ENCODE data around the gene PRKN.

Gene PRKN

DNA sequence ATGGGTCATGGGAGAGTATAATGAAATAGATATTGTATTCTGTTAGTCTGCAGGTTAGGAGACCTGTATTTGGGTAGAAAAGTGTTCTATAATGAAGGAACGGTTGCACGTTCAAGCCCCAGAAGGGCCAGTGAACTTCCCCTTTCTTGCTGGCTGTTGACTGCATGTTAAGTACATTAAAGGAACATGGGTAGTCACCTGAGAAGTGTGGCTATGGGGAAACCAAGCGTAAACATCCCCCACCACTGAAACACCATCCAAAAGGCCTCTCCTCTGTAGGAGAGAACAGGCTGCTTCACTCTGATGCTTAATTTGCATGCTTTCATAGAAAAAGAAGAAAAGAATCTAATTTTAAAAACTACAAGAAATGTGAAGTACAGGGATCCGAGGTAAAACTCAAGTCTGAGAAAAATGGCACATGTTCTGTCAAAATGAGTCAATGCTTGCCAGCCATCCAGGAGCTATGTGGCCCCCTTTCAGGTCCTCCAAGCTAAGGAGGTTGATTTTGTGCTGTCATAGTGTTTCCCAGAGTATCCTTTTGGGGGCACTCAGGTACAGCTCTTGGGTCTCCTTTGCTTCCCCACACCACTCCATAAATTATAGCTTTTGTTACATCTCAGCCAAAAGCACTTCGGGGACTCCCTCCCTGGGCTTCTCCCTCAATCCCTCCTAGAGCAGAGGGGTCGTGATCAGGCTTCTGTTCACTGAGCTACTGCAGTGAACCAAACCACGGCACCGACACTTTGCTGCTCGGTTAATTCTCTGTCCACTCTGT lies 1170.0 kb downstream of the PRKN start:
- no peak for DNase-seq

DNA sequence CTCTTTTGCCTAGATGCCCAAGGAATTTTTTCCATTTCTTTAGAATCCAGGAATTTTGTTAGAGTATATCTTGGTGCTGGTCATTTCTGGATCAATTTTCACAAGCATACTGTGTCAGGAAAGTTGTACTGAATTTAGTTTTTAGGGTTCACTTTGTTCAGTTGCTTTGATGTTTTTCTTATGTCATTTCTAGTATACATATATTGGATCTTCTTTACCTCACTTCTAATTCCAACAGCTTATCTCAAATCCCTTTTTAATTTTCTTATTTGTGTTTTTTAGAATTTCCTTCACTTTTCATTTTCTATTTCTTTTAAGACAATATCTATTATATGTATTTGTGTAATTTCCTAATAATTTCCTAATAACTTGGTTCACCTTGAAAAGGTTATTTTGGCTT lies 1172.7 kb downstream of the PRKN start:
- no peak for DNase-seq

DNA sequence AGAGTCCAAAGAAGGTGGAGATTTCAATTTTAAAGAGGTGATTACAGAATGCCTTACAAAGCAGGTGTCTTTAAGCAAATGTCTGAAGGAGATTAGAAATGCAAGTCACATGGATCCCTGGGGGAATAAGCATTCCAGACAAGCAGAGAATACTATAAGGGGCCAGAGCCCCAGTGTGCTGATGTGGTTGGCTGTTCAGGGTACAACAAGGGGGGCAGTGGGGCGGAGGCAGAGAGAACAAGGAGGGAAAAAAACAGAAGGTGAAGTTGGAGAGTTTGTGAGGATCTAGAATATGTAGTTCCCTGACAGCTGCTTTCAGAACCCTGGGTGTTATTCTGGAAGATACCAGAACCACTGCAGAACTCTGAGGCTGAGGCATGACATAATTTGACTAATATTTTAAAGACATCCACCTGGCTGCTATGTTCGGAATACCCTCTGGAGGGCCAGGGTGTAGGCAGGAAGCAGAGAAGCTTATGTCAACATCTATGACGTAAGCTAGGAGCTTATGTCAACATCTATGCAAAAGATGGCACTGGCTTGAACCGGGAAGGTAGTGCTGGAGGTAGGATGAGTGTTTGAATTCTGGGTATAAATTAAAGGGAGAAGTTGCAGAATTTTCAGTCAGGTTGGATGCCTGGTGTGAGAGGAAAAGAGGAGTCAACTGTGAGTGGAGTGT lies 1177.5 kb downstream of the PRKN start:
- no peak for DNase-seq

DNA sequence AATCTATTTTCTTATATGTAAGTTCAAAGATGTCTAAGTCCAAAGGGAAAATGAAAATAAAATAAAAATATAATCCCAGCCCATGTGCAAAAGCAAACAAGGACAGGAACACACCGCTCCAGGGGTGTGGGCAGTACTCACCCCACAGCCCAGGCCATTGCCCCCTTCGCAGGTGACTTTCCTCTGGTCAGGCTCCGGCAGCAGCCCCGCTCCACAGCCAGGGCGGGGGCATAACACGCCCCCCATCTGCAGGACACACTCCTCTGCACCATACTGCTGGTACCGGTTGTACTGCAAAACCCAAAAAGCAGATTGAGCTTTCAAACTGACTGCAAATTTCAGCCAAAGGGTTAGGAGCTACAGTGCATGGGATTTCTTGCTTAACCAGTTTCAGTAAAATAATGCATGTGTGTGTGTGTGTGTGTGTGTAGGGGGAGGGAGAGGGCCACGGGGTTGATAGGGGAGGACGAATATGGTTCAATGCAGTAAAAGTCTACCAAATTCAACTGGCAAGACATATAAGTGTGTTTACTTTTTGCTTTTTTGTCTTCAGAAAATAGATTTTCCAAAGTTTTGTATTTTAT lies 1178.8 kb downstream of the PRKN start:
- DNase-seq, result no peak

DNA sequence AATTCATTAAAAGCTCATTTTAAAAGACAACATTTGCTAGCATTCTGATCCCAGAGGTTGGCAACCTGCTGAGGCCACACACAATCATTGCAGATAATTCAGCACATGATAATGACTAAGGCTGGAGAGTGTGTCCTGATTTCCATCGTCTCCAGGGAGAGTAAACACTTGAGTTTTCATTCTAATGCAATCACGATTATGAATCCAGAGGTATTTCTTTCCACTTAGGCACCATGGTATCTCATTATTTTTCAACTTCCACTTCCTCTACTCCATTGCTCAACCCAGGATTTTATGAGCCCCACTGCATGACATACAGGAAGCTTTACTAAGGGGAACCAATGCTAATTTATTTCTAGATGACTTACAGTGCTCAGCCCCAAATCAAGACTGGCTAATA lies 1179.9 kb downstream of the PRKN start:
- no peak for DNase-seq

DNA sequence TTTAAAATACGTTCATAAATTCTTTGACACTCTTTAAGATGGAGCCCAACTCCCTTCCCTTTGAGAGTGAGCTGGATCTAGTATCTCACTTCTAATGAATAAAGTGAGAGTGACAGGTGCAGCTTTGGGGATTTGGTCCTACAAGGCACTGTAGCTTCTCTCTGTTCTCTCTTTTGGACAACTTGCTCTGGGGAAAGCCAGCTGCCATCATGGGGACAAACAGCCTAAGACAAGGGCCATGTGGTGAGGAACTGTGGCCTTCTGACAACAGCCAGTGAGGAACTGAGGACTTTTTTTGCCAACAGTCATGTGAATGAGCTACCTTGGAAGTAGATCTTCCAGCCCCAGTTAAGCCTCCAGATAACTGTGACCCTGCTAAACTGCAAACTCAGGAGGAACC lies 1180.9 kb downstream of the PRKN start:
- no peak for DNase-seq

DNA sequence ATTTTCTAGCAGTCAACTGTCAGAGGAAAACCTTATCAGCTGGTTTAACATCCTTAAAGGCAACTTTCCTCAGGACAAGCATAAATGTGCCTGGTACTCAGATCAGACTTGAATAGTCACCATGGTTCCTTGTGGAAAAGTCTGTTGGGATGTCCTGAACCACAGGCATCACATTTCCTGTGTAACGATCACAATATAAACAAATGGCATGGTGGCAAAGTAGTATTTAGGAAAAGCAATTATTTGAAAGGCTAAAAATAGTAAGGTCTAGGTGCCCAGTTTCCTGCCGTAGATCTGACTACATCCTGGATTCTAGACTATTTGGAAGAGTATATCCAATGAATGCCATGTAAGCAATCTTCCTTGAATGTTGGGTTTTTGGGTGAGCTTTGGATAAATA lies 1181.8 kb downstream of the PRKN start:
- DNase-seq, result no peak

DNA sequence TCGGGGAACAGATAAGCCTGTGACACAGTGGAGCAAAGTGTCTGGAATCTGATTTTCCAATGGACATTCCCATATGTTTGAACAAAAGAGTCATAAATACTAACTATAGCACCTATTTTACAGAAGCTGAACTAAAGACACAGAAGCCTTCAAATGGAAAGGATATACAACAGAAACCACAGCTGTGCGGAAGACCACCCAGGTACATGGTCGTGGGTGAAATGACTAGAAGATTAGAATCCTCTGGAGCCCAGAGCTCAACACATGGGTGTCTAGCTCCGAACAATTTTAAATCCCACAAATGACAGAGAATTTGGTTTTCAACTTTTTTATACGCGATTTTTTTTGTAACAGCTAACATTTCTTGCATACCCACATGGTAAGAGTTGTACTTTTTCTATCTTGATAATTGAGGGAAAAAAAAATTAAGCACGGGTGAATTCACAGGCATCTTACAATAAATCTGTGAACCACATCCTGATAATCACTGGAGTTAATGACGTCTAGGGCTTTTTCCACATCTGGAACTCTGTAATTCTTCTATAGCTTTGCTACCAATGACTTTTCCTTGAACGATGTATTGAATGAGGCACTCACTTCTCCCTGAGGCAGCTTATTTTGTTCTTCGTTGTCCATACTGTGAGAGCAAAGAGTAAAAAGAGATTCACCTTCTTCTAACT lies 1182.6 kb downstream of the PRKN start:
- no peak for DNase-seq

DNA sequence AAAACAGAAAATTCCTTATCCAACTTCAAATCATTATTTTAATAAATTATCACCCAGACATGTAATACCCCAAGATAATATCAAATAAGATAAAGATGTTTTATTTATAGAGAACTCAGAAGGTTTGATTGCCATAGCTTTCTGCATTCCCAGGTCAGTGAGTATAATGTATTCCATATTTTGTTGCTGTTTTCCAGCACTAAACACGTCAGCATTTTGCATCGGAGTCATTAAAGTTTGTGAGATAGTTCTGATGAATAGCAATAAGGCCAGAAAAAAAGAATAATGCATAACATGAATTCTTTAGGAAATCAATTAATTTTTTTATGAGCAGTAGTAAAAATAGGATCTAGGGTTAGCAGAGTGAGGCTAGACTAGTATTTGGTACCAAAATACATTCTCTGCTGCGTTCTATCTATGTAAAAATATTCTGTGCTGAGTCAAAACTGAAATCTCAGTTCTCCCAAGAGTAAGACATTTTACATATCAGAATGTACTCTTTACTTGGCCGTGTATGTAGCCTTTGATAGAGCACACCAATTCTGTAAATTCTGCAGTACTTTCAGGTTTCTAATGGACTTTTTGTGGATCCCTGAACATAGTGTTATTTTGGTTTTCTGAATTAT lies 1183.8 kb downstream of the PRKN start:
- DNase-seq, result no peak

DNA sequence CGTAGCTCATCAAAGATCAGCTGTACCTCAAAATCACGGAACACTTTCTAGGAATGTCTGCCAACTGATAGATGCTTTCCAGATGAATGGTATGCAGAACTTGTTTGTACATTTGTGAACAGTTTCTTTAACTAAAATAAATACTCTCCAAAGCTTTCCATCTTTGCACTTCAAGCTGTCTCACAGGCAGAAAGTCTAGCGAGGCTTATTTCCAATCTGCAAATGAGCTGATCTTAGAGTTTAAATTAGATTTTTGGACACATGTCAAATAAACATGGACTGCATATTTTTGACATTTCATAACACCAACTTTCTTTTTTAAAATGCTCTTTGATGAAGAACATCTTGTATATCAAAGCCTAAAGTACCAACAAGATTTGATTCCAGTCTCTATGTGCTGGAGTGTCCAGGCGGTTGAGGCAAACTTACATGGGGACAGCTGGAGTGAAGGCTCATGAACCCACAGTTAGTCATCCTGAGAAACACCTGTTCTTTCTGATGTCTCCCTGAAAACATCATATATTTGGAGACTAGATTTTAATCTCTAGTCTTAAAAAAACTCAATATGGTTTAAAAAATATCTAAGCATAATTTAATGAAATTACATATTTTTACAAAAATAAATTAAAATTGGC lies 1185.1 kb downstream of the PRKN start:
- no peak for DNase-seq

DNA sequence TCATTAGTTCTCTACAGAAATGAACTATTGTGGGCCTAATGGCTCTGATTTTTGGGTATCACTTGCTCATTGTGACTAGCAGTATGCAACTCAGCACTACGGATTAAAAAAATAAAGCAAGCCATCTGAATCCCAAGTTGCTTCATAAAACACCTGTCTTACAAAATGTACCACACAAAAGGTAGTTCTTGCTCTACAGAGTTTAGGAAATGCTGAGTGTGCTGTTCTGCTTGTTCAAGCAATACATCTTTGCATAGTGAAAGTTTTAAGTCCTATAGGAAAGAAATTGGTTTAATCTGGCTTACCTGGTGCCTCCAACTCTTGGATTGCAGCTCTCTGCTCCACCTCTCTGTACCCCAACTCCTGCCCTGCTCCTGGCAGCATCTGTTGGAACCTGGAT lies 1187.0 kb downstream of the PRKN start:
- DNase-seq, result no peak

DNA sequence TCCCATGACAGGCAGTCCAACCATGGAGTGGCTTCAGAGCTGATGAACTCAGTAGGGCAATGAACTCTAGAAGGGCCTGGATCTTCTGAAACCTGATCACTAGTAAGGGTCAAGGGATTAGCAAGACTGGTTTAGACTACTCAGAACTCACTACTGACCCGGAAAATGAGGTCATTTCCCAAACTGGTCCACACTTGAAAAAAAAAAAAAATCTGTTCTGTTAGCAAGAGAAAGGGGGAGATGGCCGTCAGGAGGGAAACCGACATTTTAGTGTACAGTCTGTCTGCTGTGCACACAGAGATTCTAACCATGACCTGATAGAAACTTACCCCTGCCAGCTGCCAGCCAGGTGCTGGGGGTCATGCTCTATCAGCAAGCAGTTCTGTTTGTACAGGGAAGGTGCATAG lies 1191.3 kb downstream of the PRKN start:
- DNase-seq, result no peak

DNA sequence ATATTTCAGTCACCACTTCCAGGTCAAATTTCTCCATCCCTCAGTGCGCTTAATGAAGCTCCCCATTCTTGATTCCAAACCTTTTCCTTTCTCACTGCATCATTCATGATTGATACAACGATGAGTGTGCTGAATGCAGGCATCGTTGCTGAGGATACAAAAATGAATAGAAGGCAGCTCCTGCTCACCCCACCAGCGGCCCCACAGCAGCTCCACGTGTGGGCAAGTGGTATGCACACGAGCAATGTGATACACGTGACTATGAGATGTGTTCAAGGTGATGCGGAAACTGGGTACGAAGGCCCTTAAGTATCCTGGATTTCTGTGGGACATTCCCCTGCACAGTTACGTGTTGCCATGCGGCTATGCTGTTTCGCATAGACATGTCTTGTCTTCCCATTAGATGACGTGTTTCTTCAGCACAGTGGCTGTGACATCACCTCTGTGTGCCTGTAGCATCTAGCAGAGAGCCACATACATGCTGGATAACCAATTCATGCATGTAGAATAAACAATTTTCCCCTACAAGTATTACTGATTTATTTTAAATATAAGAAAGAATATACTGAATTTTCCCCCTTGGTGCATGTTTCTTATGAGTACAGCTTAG lies 1193.2 kb downstream of the PRKN start:
- DNase-seq, result no peak

DNA sequence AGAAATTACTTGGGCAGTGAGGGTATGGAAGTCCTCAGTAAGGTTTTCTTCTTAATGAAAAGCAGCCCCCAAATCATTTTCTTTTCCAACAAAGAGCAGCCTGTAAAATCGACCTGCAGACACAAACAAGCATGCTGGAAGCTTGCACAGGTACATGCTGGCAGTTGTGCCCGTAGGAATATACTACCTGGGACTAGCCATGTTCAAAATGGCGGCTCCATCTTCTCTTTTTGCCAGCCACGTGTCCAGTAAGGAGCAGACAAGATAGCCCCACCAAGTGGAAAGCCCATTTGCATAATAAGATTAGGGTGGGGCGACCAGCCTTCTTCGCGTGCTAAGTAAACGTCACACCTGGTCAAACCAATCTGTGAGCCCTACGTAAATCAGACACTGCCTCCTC lies 1194.3 kb downstream of the PRKN start:
- DNase-seq, result no peak

DNA sequence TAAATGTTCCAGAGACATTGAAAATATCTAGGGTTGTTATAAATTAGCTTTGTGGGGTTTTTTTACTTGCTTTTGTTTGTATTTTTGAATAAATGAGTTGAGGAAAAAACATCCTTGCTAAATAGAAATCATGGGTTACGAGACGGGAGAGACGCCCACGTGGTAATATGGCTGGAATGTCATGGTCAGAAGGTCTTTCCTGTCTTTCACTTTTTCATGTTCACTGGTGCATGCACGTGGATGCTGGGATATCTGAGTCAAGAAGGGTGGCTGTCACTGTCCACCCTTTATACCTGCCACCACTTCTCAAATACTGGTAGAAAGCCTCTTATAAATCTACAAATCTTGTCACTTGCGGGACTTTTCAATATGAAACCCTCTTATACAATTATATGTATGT lies 1195.0 kb downstream of the PRKN start:
- no peak for DNase-seq

DNA sequence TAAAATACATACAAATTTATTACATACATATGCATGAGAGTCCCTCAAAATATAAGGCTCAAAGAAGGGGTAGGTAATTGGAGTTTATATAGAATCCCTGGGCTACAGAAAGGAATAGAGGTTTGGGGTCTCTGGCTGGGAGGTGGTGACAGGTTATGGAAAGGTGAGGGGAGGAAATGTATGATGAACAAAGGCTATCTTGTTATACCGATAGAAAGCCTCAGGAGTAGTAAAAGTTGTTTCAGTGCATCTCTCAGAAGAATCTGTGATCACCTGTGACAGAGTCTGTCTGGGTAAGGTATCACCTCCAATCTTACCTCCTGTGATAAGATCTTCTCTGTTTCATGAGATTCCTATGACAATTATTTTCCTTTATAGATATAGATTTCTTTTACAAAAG lies 1200.8 kb downstream of the PRKN start:
- DNase-seq, result no peak

DNA sequence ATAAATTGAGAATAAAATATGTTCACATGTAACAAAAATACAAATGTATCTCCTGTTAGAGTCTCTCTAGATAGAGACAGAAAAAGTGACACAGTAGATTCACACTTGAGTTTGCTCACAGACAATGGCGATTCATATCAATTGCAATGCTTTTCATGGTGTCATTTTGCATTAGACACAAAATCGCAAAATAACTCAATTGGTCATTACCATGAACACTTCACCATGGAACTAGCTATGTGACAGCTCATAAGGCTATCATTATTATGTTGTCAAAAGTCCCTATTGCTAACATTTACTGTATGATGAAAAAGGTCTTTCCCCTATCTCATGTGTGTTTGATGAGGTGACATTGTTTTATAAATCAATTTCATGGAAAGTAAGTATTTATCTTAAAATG lies 1204.2 kb downstream of the PRKN start:
- DNase-seq, result no peak

DNA sequence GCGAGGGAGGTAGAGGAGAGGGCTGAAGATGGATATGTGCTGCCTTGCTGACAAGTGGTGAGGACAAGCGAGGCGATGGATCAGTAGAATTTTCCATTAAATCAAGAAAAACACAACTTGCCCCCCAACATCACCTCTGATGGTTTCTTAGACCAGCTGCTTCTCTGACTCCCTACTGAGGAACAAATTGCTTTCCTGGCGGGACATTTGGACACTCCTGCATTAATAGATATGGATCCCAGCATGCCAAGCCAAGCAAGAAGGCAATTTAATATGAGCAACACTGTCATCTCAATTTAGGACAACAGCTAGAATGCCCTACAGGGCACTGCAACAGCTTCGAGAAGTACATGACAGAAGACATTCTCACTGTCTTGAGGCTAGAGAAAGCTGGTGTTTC lies 1205.3 kb downstream of the PRKN start:
- DNase-seq, result no peak

DNA sequence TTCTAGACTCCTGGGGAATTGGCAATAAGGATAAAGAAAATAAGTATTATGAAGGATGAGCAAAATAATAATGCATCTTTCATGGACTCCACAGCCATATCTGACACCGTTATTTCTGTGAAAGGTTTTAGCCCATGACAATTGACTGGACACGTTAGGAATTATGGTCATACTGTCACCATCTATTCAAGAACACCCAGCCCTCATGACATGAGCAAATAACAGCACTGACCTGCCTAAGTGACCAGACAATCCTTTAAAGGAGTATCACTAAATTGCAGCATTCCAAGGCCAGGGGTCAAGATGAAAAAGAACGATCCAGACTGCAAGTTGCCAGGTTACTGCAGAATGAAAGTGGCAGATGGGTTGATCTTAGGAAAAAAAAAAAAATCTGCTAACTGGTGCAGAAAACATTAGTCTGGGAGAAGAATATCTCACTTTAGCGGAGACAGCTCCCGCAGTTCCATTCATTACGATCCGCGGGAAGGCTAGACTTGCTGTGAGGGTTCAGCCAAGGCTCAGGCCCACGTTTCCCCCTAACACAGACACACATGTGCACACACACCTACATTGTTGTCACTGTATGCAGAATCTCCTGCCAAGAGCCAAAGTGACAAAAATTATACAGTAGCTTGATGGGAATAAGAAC lies 1216.0 kb downstream of the PRKN start:
- no peak for DNase-seq

DNA sequence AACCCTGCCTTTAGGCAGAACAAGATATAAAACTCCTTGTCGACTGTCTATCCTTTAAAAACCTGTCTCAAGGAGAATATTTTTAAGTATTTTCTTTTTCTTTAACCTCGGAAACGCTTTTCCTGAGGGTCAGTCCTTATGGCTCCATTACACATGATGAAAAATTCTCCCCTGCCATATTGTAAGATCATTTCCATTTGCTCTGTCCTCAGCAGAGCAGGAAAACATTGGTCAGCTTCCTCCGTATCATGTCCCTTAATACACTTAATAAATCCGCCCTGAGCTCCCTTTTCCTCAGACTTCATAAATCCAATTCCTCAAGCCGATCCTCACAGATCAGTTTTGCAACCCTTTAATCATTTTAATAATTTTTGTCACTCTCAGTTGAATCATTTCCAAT lies 1219.2 kb downstream of the PRKN start:
- no peak for DNase-seq

DNA sequence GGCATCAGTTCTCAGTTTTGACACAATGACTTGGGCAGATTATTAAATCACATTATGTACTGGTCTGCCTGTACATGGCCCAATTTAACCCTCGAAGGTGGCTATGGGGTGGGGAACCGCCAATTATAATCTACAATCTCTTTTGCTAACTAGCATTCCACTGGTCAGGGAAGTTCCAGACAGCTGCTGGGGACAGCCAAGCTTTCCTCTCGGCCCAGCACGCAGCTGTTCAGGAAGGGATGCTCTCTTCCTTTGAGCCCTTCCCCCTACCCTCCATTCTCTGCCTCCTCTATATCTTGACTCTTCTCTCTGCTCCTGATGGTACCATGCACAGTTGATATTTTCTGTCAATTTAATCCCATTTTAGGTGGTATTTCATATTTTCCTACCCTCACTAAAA lies 1220.2 kb downstream of the PRKN start:
- DNase-seq, result no peak

DNA sequence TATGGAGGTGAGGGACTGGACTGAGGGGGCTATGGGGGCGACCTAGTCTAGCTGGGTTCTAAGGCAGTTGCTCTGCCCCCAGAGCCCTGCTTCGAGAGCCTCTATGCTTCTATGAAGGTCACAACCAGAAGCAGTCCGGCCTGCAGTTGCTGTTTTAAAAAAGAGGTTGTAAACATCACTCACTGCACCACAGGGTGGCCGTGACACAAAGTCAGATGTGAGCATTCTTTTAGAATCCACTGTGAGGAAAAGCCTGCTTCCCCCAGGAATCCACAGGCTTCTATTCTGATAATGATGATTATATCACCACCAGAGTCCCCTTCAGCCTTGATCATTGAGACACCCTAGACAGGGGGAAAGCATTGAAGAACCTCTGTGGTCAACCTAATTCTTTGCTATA lies 1224.0 kb downstream of the PRKN start:
- DNase-seq, result no peak

All from stimulated activated CD4-positive, alpha-beta T cell treated with anti-CD3 and anti-CD28 coated beads, Interleukin-4, amount 100 ng/mL, for 4 hours (primary cell).